CD4-positive, alpha-beta T cell treated with Interleukin-6 for 4 hours (primary cell): ENCODE data around the gene DRC1.

ENCODE experiments used
- DNase-seq: peaks from one replicate; pipeline ENCODE4 v3.0.0-alpha.2; 2020; ENCODE audit warnings: mixed read lengths

DRC1 gene

DNA sequence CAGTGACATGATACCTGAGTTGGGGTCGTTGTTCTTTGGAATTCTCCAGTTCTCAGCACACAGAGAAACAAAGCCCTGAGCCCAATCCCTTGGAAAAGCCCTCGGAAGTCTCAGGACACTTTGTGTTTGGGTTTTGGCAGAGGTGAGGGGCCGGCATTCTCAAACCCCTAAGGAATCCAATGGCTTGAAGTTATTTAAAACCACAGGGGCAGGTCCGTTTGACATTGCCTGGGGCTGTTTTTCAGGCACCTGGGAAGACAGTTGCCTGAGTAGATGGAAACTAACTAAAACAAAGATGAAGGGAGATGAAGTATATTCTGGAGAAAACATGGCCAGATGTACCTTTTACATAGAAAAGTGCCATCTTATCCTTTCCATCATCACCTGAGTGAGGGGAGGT lies 98.7 kb downstream of the DRC1 start:
- no peak for DNase-seq

DNA sequence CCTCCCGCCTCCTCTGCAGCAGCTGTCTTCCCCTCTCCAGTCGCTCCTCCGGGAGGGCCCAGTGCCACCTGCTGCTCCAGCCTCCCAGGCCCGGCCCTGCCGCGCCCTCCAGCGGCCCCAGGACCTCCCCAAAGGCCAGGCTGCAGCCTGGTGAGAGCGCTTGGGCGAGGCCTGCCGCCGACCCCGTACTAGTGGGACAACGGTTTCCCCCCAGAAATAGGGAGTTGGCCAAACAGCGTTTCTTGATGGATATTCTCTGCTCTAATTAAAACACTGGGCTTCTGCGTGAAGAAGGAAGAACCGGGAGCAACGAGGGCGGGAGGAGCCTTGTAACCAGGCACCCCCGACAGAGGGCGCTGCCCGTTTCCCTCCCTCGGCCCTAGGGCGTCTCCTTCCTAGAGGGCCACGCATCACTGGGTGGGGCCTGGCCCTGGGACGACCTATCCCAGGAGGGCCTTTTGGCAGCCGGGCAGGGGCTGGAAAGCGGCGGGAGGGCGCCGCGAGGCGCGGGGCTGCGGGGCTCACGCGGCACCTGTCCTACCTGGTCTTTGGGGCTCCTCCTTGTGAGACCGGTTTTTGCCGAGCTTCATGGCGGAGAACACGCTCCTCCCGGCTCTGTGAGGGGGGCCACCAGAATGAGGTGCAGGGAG lies 101.6 kb downstream of the DRC1 start:
- DNase-seq: peak; percentile 85

DNA sequence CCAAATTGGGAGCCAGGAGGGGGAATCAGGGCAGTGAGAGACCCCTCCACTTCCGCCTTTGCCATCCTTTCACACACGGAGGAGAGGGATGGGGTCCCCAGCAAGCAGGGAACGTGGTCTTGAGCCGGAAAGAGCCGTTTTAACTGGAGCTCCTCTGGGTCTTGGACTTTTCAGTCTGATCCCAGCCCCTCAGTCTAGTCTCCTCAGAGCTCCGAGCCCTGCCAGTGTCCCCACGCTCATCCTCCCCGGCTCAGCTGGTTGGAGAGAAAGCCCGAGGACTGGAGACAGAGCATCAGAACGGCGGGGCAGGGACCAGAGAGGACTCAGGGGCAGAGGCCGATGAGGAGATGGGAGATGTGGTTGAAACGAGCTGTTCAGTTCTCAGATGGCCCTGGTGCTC lies 102.3 kb downstream of the DRC1 start:
- no peak for DNase-seq

DNA sequence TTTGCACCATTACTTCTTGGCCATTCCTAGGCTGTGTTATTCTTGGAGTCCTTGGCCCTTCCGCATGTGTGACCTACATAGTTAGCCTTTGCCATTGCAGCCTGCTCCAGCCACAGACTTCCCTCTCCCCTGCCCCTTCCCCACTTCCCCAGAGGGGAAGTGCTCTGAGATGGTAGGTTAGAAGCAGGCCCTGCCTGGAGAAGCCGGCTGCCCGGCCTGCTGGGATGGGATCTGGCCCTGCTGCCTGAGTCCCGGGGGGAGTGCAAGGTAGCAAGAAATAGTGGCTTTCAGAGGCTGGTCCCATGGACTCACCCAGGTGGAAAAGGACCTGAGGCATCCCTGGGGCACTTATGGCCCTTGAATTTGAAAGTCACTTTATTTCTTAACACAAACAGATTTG lies 104.6 kb downstream of the DRC1 start:
- DNase-seq: no peak
